ENCODE results near the gene USP40.

- TF ChIP-seq CTCF (IDR thresholded peaks at IDR 0.05) (no peak), EZH2phosphoT487 (IDR thresholded peaks at IDR 0.05) (no peak)
Observed at GRCh38 chr2:233429175-233429897, 137.2 kb downstream of the USP40 start.
